CD4-positive, alpha-beta T cell (primary cell): ENCODE data around the gene SEPTIN8. TPM values are rescaled to one million over a fixed set of nuclear protein-coding genes. Genes with fewer than 3 reads are reported as not detected.

Experiments used
- ATAC-seq: fragments of 200-7000 bp; cut with Tn5 transposase; one replicate; pipeline ENCODE4 v1.10.0; 2022; ENCODE audit warnings: mild to moderate bottlenecking; ENCODE audit not compliant: poor library complexity
- CTCF ChIA-PET: fragments of 350-600 bp; sonication (Branson Sonifier 250); formaldehyde crosslinking; loops from one replicate; lab custom pipeline; 2021; ENCODE audit warnings: antibody characterized with exemption, inconsistent platforms; lab: Charles Lee
- POLR2A ChIA-PET: fragments of 350-600 bp; sonication (Branson Sonifier 250); formaldehyde crosslinking; loops from one replicate; lab custom pipeline; 2021; ENCODE audit warnings: antibody characterized with exemption, inconsistent platforms; lab: Charles Lee
- DNase-seq, 14 experiments: peaks; one replicate each; pipeline ENCODE4 v3.0.0-alpha.2; 2013 to 2020; ENCODE audit warnings: mixed read lengths in 2 of 14
- H3K27ac ChIP-seq, 2 donors: one replicate each; pipeline versions ENCODE4 v1.5.1 to v1.7.0; 2013; ENCODE audit warnings: low read length in 2 of 2, low read depth in 1 of 2, mild to moderate bottlenecking in 1 of 2
- H3K27me3 ChIP-seq, 2 experiments: 1 replicate in 1 of 2; 2 replicates in 1 of 2; pipeline versions ENCODE4 v1.6.1 to v1.7.0; 2013; ENCODE audit warnings: low read length in 2 of 2, control low read depth in 1 of 2, mild to moderate bottlenecking in 1 of 2, moderate library complexity in 1 of 2; ENCODE audit not compliant: insufficient read depth in 2 of 2, control insufficient read depth in 1 of 2
- H3K36me3 ChIP-seq: one replicate; pipeline ENCODE4 v1.6.1; 2013; ENCODE audit warnings: low read length, control low read depth; ENCODE audit not compliant: insufficient read depth
- H3K4me1 ChIP-seq: one replicate; pipeline ENCODE4 v1.6.1; 2013; ENCODE audit warnings: low read length, control low read depth; ENCODE audit not compliant: insufficient read depth
- H3K4me3 ChIP-seq: one replicate; pipeline ENCODE4 v1.5.1; 2013; ENCODE audit warnings: mild to moderate bottlenecking, low read length, moderate library complexity
- H3K9me3 ChIP-seq, 2 experiments: 1 replicate in 1 of 2; 2 replicates in 1 of 2; pipeline versions ENCODE4 v1.6.1 to v1.7.0; 2013; ENCODE audit warnings: low read length in 2 of 2, mild to moderate bottlenecking in 2 of 2, control low read depth in 1 of 2, moderate library complexity in 1 of 2; ENCODE audit not compliant: control insufficient read depth in 1 of 2, insufficient read depth in 1 of 2
- H3K27ac Mint-ChIP-seq: one replicate; pipeline ENCODE4 v1.8.0; 2020; ENCODE audit warnings: mixed read lengths
- H3K27me3 Mint-ChIP-seq: one replicate; pipeline ENCODE4 v1.8.0; 2021; ENCODE audit warnings: mixed read lengths
- H3K36me3 Mint-ChIP-seq: one replicate; pipeline ENCODE4 v1.8.0; 2021; ENCODE audit warnings: low read depth, mixed read lengths
- H3K4me1 Mint-ChIP-seq: one replicate; pipeline ENCODE4 v1.8.0; 2021; ENCODE audit warnings: low read depth, mixed read lengths
- H3K4me3 Mint-ChIP-seq: one replicate; pipeline ENCODE4 v1.8.0; 2020; ENCODE audit warnings: mild to moderate bottlenecking, mixed read lengths
- H3K9me3 Mint-ChIP-seq: one replicate; pipeline ENCODE4 v1.8.0; 2020; ENCODE audit warnings: mixed read lengths
- CTCF ChIP-seq: fragments of 200-600 bp; IDR thresholded peaks from one replicate; pipeline ENCODE4 v1.8.0; 2022; ENCODE audit warnings: antibody characterized with exemption, mild to moderate bottlenecking
- intact Hi-C, 2 experiments: fragments of 100-400 bp; cut with DNase I in 1 of 2; cut with micrococcal nuclease in 1 of 2; formaldehyde crosslinking; loops; one replicate each; pipeline versions ENCODE4 v1.15.1 to v1.9.0; 2023 to 2025; cut with DNase I, micrococcal nuclease
- total RNA-seq, 174 experiments: library from RNA in 2 of 174; stranded (reverse) in 2 of 174; gene quantifications; one replicate each; pipeline ENCODE4 v1.2.3 and lab custom pipeline; 2021 to 2026

SEPTIN8 gene
- total RNA-seq, 2 experiments from 2014 or later = 4.4 to 5.3 TPM

- Histone ChIP-seq H3K9me3 (no peaks in the 10 kb centered on the region), H3K27ac (no peak overlapping the region), H3K36me3 (no peaks in the 10 kb centered on the region), H3K27me3 (peaks cover 10 to 39% of the 10 kb centered on the region in 2 experiments), H3K4me3 (no peak overlapping the region), H3K4me1 (peaks cover 23% of the 10 kb centered on the region)
- H3K27ac Mint-ChIP-seq = no peak overlapping the region
- TF ChIP-seq CTCF = no peak
- no peak for ATAC-seq
- DNase-seq = no peak
- H3K4me1 Mint-ChIP-seq = peaks cover 25% of the 10 kb centered on the region
- ChIA-PET POLR2A (no interaction called here), CTCF (no interaction called here)
- H3K4me3 Mint-ChIP-seq = peak overlapping the region; percentile 21
- no peaks in the 10 kb centered on the region for H3K36me3 Mint-ChIP-seq
- no peaks in the 10 kb centered on the region for H3K9me3 Mint-ChIP-seq
- peaks cover 56% of the 10 kb centered on the region for H3K27me3 Mint-ChIP-seq
- intact Hi-C loops = no loop called here
These were observed 2.9 kb upstream of the SEPTIN8 start for GRCh38 chr5:132779961-132780360.

GRCh38 chr5:132778856-132779255 is 1.8 kb upstream of the SEPTIN8 start:
- Mint-ChIP-seq H3K27ac (no peak overlapping the region), H3K4me1 (peaks cover 25% of the 10 kb centered on the region), H3K36me3 (no peaks in the 10 kb centered on the region), H3K4me3 (peak overlapping the region; percentile 87), H3K27me3 (peaks cover 55% of the 10 kb centered on the region), H3K9me3 (no peaks in the 10 kb centered on the region)
- DNase-seq = no peak
- no peak for TF ChIP-seq CTCF
- CTCF ChIA-PET = no interaction called here
- no peaks in the 10 kb centered on the region for H3K36me3 ChIP-seq
- intact Hi-C loops = no loop called here
- H3K27me3 ChIP-seq = peaks cover 10 to 33% of the 10 kb centered on the region in 2 experiments
- H3K4me3 ChIP-seq = no peak overlapping the region
- H3K9me3 ChIP-seq = no peaks in the 10 kb centered on the region
- POLR2A ChIA-PET = no interaction called here
- H3K4me1 ChIP-seq = peaks cover 23% of the 10 kb centered on the region
- ATAC-seq = no peak
- H3K27ac ChIP-seq = no peak overlapping the region

GRCh38 chr5:132778129-132778528 is 1.1 kb upstream of the SEPTIN8 start:
- no peaks in the 10 kb centered on the region for H3K36me3 ChIP-seq
- no peaks in the 10 kb centered on the region for H3K9me3 ChIP-seq
- intact Hi-C loops = no loop called here
- peaks cover 10 to 26% of the 10 kb centered on the region in 2 experiments for H3K27me3 ChIP-seq
- H3K4me3 ChIP-seq = peak overlapping the region; percentile 82
- no peak overlapping the region for H3K27ac ChIP-seq
- Mint-ChIP-seq H3K36me3 (no peaks in the 10 kb centered on the region), H3K27ac (peak overlapping the region; percentile 22), H3K27me3 (peaks cover 51% of the 10 kb centered on the region), H3K9me3 (no peaks in the 10 kb centered on the region), H3K4me3 (peak overlapping the region; percentile 87), H3K4me1 (peaks cover 25% of the 10 kb centered on the region)
- DNase-seq (no peak), ATAC-seq (no peak)
- CTCF ChIA-PET = interaction anchor here (0.9 kb wide), 1 partner anchor 31 kb away, joined by 3 read pairs; the partner anchor contains the start of gene CCNI2
- H3K4me1 ChIP-seq = peaks cover 23% of the 10 kb centered on the region
- TF ChIP-seq CTCF = no peak
- POLR2A ChIA-PET = interaction anchor here (0.8 kb wide), 1 partner anchor 41 kb away, joined by 4 read pairs; the partner anchor contains the start of gene KIF3A
